ENCODE results near the gene PDE8B. TPM values are rescaled to one million over a fixed set of nuclear protein-coding genes. Genes with fewer than 3 reads are reported as not detected.

The PDE8B gene
- polyA plus RNA-seq, 1 donor (not counting 4 experiments of a cell fraction or from before 2014, with no cell fraction given) = not detected

GRCh38 chr5:77256406-77256805, 45.9 kb downstream of the PDE8B start:
- no peaks in the 10 kb centered on the region for H3K4me1 ChIP-seq (ENCODE audit: control insufficient read depth, extremely low read depth, insufficient read depth, low read length)
- no peaks in the 10 kb centered on the region for H3K9me3 ChIP-seq (ENCODE audit: control insufficient read depth, low read depth, low read length)
- H3K27ac ChIP-seq (ENCODE audit: control insufficient read depth, insufficient read depth, low read length) = no peak overlapping the region
- DNase-seq (ENCODE audit: low read depth, low spot score) = no peak
- TF ChIP-seq EZH2 (IDR thresholded peaks at IDR 0.05; ENCODE audit: low read length) = no peak
- TF ChIP-seq, protein P1, sequence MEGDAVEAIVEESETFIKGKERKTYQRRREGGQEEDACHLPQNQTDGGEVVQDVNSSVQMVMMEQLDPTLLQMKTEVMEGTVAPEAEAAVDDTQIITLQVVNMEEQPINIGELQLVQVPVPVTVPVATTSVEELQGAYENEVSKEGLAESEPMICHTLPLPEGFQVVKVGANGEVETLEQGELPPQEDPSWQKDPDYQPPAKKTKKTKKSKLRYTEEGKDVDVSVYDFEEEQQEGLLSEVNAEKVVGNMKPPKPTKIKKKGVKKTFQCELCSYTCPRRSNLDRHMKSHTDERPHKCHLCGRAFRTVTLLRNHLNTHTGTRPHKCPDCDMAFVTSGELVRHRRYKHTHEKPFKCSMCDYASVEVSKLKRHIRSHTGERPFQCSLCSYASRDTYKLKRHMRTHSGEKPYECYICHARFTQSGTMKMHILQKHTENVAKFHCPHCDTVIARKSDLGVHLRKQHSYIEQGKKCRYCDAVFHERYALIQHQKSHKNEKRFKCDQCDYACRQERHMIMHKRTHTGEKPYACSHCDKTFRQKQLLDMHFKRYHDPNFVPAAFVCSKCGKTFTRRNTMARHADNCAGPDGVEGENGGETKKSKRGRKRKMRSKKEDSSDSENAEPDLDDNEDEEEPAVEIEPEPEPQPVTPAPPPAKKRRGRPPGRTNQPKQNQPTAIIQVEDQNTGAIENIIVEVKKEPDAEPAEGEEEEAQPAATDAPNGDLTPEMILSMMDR (optimal IDR thresholded peaks at IDR 0.05 in 1 of 3, IDR thresholded peaks at IDR 0.05 in 1 of 3, conservative IDR thresholded peaks at IDR 0.05 in 1 of 3; ENCODE audit: extremely low read depth in 1 of 3, insufficient read depth in 2 of 3, low read length in 3 of 3) = no peak
- no peaks in the 10 kb centered on the region for H4K20me1 ChIP-seq (ENCODE audit: control insufficient read depth, extremely low read depth, insufficient read depth, low read length)
- FAIRE-seq = no peak
- no peak overlapping the region for H3K4me2 ChIP-seq (ENCODE audit: control insufficient read depth, extremely low read depth, insufficient read depth, low read depth, low read length)
- no peak overlapping the region for H2AFZ ChIP-seq (ENCODE audit: control insufficient read depth, low read length)
- peaks cover 9% of the 10 kb centered on the region for H3K27me3 ChIP-seq (ENCODE audit: control insufficient read depth, extremely low read depth, insufficient read depth, low read length)
- H3K9ac ChIP-seq (ENCODE audit: control insufficient read depth, extremely low read depth, insufficient read depth, low read length) = no peak overlapping the region
- no peaks in the 10 kb centered on the region for H3K79me2 ChIP-seq (ENCODE audit: control insufficient read depth, insufficient read depth, low read length)
- no peaks in the 10 kb centered on the region for H3K9me1 ChIP-seq (ENCODE audit: control insufficient read depth, extremely low read depth, insufficient read depth, low read length)
- H3K36me3 ChIP-seq (ENCODE audit: control insufficient read depth in 2 of 2, extremely low read depth in 1 of 2, insufficient read depth in 2 of 2, low read length in 2 of 2) = no peaks in the 10 kb centered on the region
- dilution Hi-C loops (cut with MboI; ENCODE audit: extremely low pct_ligation_motif_present, low sequenced_read_pairs) = no loop called here
- no peak overlapping the region for H3K4me3 ChIP-seq (ENCODE audit: control insufficient read depth in 2 of 3, extremely low read depth in 1 of 3, insufficient read depth in 2 of 3, low read depth in 1 of 3, low read length in 3 of 3)

GRCh38 chr5:77258652-77259051, 48.2 kb downstream of the PDE8B start:
- DNase-seq (ENCODE audit: low read depth, low spot score) = no peak
- Histone ChIP-seq H3K4me3 (ENCODE audit: control insufficient read depth in 2 of 3, extremely low read depth in 1 of 3, insufficient read depth in 2 of 3, low read depth in 1 of 3, low read length in 3 of 3) (no peak overlapping the region), H2AFZ (ENCODE audit: control insufficient read depth, low read length) (no peak overlapping the region), H3K27me3 (ENCODE audit: control insufficient read depth, extremely low read depth, insufficient read depth, low read length) (peaks cover 9% of the 10 kb centered on the region), H3K4me2 (ENCODE audit: control insufficient read depth, extremely low read depth, insufficient read depth, low read depth, low read length) (no peak overlapping the region), H3K9me1 (ENCODE audit: control insufficient read depth, extremely low read depth, insufficient read depth, low read length) (no peaks in the 10 kb centered on the region), H3K27ac (ENCODE audit: control insufficient read depth, insufficient read depth, low read length) (no peak overlapping the region), H3K9me3 (ENCODE audit: control insufficient read depth, low read depth, low read length) (no peaks in the 10 kb centered on the region), H3K4me1 (ENCODE audit: control insufficient read depth, extremely low read depth, insufficient read depth, low read length) (no peaks in the 10 kb centered on the region), H4K20me1 (ENCODE audit: control insufficient read depth, extremely low read depth, insufficient read depth, low read length) (no peaks in the 10 kb centered on the region), H3K79me2 (ENCODE audit: control insufficient read depth, insufficient read depth, low read length) (no peaks in the 10 kb centered on the region), H3K9ac (ENCODE audit: control insufficient read depth, extremely low read depth, insufficient read depth, low read length) (no peak overlapping the region), H3K36me3 (ENCODE audit: control insufficient read depth in 2 of 2, extremely low read depth in 1 of 2, insufficient read depth in 2 of 2, low read length in 2 of 2) (no peaks in the 10 kb centered on the region)
- FAIRE-seq = no peak
- TF ChIP-seq, protein P1 (optimal IDR thresholded peaks at IDR 0.05 in 1 of 3, IDR thresholded peaks at IDR 0.05 in 1 of 3, conservative IDR thresholded peaks at IDR 0.05 in 1 of 3; ENCODE audit: extremely low read depth in 1 of 3, insufficient read depth in 2 of 3, low read length in 3 of 3) = no peak
- TF ChIP-seq EZH2 (IDR thresholded peaks at IDR 0.05; ENCODE audit: low read length) = no peak
- dilution Hi-C loops (cut with MboI; ENCODE audit: extremely low pct_ligation_motif_present, low sequenced_read_pairs) = no loop called here

Measured in keratinocyte (primary cell).